Globus pallidus (tissue), 1 donor: ENCODE results near the gene HPCAL1.

Source experiments
- DNase-seq: peaks from one replicate; pipeline ENCODE4 v3.0.0-alpha.2; 2015; ENCODE audit warnings: low spot score

HPCAL1 gene

GRCh38 chr2:10323535-10323934 lies 20.8 kb downstream of the HPCAL1 start:
- DNase-seq: no peak

- no peak for DNase-seq
Measured at GRCh38 chr2:10324095-10324832, 21.6 kb downstream of the HPCAL1 start.

GRCh38 chr2:10325278-10326145 lies 22.8 kb downstream of the HPCAL1 start:
- no peak for DNase-seq

- DNase-seq: no peak
Measured at GRCh38 chr2:10326151-10326616, 23.5 kb downstream of the HPCAL1 start.

- no peak for DNase-seq
Measured at GRCh38 chr2:10326707-10327594, 24.2 kb downstream of the HPCAL1 start.

- no peak for DNase-seq
Measured at GRCh38 chr2:10327896-10328669, 25.4 kb downstream of the HPCAL1 start.

- no peak for DNase-seq
Measured at GRCh38 chr2:10328670-10329579, 26.2 kb downstream of the HPCAL1 start.

- DNase-seq: no peak
Measured at GRCh38 chr2:10329580-10329879, 26.8 kb downstream of the HPCAL1 start.

GRCh38 chr2:10329880-10330699 lies 27.4 kb downstream of the HPCAL1 start:
- no peak for DNase-seq

- no peak for DNase-seq
Measured at GRCh38 chr2:10330700-10331026, 28.0 kb downstream of the HPCAL1 start.

GRCh38 chr2:10331027-10331701 lies 28.5 kb downstream of the HPCAL1 start:
- DNase-seq: no peak

GRCh38 chr2:10331702-10332401 lies 29.1 kb downstream of the HPCAL1 start:
- no peak for DNase-seq

- no peak for DNase-seq
Measured at GRCh38 chr2:10332402-10333246, 29.9 kb downstream of the HPCAL1 start.

GRCh38 chr2:10333247-10333613 lies 30.5 kb downstream of the HPCAL1 start:
- DNase-seq: no peak

GRCh38 chr2:10333966-10334365 lies 31.3 kb downstream of the HPCAL1 start:
- no peak for DNase-seq

GRCh38 chr2:10335046-10335840 lies 32.5 kb downstream of the HPCAL1 start:
- no peak for DNase-seq

- no peak for DNase-seq
Measured at GRCh38 chr2:10336283-10336682, 33.6 kb downstream of the HPCAL1 start.
